ENCODE data around the gene CD79A.
"Not testable (repeated sequence)": the region's sequence is repeated elsewhere in the genome, so short reads cannot be mapped to it uniquely, and the experiment has no call there.

The CD79A gene

DNA sequence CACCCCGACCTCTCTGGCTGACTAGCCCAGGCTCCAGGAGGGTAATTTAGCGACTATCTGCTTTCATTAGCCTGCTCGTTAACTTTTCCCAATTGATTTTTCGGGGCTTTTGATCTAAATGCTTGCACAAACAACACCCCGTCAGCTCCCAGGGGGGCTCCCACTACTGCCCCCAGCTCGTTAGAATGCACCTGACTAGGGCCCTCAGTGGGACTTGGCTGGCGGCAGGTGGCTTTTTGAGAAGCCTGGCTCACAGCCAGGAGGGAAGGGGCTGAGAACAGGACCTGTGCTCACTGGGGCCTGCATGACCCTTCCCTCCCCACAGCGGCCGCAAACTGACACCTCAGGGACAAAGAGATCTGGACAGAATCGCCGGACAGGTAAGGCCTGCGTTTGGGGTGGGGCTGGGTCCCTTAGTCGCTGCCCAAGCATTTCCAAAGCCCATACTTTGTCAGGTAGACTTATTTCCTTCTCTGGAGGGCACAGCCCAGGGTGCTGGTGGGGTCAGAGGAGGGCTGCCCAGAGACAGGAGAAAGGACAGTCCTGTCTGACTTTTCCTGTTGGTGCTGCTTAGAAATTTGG, 7.6 kb upstream of the CD79A start:
- H3K27me3 ChIP-seq (replicated peaks; ENCODE audit: control insufficient read depth, insufficient read depth, low read length), result no peaks in the 10 kb centered on the region
- TF ChIP-seq, protein P1, sequence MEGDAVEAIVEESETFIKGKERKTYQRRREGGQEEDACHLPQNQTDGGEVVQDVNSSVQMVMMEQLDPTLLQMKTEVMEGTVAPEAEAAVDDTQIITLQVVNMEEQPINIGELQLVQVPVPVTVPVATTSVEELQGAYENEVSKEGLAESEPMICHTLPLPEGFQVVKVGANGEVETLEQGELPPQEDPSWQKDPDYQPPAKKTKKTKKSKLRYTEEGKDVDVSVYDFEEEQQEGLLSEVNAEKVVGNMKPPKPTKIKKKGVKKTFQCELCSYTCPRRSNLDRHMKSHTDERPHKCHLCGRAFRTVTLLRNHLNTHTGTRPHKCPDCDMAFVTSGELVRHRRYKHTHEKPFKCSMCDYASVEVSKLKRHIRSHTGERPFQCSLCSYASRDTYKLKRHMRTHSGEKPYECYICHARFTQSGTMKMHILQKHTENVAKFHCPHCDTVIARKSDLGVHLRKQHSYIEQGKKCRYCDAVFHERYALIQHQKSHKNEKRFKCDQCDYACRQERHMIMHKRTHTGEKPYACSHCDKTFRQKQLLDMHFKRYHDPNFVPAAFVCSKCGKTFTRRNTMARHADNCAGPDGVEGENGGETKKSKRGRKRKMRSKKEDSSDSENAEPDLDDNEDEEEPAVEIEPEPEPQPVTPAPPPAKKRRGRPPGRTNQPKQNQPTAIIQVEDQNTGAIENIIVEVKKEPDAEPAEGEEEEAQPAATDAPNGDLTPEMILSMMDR (IDR thresholded peaks at IDR 0.05; ENCODE audit: insufficient read depth, low read length, poor library complexity, severe bottlenecking), result no peak
- no peak overlapping the region for H3K4me3 ChIP-seq (replicated peaks; ENCODE audit: low read depth, low read length)
- DNase-seq (ENCODE audit: extremely low read depth, insufficient read length), result no peak
- H3K36me3 ChIP-seq (ENCODE audit: control insufficient read depth, insufficient read depth, low read length), result peaks cover 45% of the 10 kb centered on the region

DNA sequence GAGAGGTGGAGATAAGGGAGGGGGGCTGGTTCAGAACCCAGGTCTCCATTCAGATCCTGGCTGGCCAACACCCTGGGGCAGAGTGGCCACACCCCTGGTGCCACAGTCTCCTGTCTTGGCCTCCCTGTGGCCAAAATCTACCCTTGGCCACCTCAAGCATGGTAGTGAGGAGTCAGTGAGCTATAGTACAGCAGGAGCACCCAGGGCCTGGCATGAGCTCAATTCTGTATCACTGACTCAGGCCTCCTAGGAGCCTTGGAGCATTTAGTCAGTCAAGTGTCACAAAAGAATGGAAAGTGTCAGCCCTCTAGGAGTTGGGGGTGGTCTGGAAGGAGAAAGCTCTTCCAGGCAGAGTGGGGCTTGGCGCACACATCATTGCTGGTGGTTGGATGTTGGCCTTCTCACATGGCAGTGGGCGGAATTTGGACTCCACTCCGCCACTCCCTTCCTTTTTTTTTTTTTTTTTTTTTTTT, 6.6 kb upstream of the CD79A start:
- H3K4me3 ChIP-seq (replicated peaks; ENCODE audit: low read depth, low read length), result no peak overlapping the region

DNA sequence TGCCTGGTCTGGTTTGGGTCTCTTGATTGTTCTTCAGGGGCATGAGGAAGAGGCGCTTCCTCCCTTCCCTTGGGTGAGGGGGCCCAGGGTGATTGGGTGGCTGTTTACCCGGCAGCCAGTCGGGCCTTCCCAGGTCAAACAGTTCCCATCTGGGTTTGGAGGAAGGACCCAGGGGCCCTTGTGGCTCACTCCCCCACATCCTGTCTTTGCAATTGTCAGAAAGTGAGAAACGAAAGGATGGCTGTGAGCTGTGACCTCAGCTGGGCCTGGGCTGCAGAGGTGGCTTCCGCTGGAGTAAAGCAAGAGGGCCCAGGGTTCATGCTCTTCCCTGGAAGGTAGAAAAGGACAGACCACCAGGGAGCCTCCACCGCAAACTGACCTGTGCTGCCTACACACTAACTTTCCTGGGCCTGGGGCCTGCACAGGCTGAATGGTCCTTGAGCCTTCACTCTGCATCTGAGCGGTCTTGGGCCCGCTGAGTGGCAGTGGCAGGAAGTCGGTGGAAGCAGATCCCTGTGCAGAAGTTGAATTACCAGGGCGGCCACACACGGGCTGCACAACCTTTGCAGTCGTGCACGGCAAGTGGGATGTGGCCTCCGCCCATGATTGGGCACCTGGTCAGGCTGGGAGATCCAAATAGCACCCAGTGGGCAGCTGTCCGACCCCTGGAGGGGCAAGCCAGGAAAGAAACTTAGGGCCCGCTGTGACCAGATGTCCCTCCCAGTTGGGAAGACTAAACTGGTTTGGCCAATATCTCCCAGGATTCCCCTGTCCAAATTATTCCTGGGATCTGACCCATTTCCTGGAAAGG, 5.3 kb upstream of the CD79A start:
- Histone ChIP-seq H3K4me3 (replicated peaks; ENCODE audit: low read depth, low read length) (no peak overlapping the region), H3K36me3 (ENCODE audit: control insufficient read depth, insufficient read depth, low read length) (peaks cover 32% of the 10 kb centered on the region), H3K27me3 (replicated peaks; ENCODE audit: control insufficient read depth, insufficient read depth, low read length) (no peaks in the 10 kb centered on the region)
- peak; percentile 81 for DNase-seq (ENCODE audit: extremely low read depth, insufficient read length)
- TF ChIP-seq, protein P1 (IDR thresholded peaks at IDR 0.05; ENCODE audit: insufficient read depth, low read length, poor library complexity, severe bottlenecking), result no peak

More for the DNA sequence above, 6.6 kb upstream of the CD79A start:
- TF ChIP-seq, protein P1 (IDR thresholded peaks at IDR 0.05; ENCODE audit: insufficient read depth, low read length, poor library complexity, severe bottlenecking), result no peak
- no peak for DNase-seq (ENCODE audit: extremely low read depth, insufficient read length)
- Histone ChIP-seq H3K27me3 (replicated peaks; ENCODE audit: control insufficient read depth, insufficient read depth, low read length) (no peaks in the 10 kb centered on the region), H3K36me3 (ENCODE audit: control insufficient read depth, insufficient read depth, low read length) (peaks cover 39% of the 10 kb centered on the region)

DNA sequence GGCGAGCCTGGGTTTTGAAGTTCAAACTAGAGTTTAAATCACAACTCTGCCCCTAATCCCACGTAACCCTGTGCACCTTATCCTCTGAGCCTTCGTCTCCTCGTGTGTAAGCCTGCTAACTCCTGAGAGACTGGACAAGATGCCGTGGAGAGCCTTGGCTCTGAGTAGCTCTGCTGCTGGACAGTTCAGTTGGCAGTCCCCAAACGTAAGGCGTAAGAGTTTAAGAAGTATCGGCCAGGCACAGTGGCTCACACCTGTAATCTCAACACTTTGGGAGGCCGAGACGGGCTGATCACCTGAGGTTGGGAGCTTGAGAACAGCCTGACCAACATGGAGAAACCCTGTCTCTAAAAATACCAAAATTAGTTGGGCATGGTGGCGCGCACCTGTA, 4.7 kb upstream of the CD79A start:
- H3K4me3 ChIP-seq (replicated peaks; ENCODE audit: low read depth, low read length), result no peak overlapping the region
- no peaks in the 10 kb centered on the region for H3K27me3 ChIP-seq (replicated peaks; ENCODE audit: control insufficient read depth, insufficient read depth, low read length)
- DNase-seq (ENCODE audit: extremely low read depth, insufficient read length), result no peak
- peaks cover 29% of the 10 kb centered on the region for H3K36me3 ChIP-seq (ENCODE audit: control insufficient read depth, insufficient read depth, low read length)
- TF ChIP-seq, protein P1 (IDR thresholded peaks at IDR 0.05; ENCODE audit: insufficient read depth, low read length, poor library complexity, severe bottlenecking), result no peak

DNA sequence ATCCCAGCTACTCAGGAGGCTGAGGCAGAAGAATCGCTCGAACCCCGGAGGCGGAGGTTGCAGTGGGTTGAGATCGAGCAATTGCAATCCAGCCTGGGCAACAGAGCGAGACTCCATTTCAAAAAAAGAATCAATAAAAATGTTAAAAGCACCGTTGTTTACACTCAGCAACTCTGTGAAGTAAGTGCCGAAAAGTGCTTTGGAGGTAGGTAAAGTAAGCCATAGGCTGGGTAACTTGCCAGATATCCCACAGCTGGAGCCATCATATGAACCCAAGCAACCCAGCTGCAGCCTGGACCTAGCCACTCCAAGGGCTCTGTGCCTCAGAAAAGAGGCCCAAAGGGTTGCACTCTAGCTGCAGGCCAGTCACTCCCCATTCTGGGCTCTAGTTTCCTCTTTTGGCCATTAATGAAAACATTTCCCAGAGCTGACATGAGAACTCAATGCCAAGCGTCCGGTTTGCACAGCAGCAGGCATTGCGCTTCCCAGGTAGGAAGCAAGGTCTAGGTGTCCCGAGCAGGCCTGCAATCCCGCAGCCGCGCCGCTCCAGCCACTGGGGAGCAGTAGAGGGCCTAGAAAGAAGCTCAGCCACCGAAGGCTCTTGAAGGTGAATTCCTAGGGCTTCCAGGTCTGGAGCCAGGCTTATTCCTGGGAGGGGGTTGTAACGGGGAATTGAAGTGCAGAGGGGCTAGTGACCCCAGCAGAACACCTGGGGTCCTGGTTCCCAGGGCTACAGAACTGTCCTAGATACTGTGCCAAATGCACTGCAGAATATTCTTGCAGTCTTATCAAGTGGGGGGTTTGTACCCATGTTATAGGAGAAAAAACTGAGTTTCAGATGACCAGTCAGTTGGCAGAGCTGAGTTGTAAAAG, 4.1 kb upstream of the CD79A start:
- Histone ChIP-seq H3K27me3 (replicated peaks; ENCODE audit: control insufficient read depth, insufficient read depth, low read length) (no peaks in the 10 kb centered on the region), H3K36me3 (ENCODE audit: control insufficient read depth, insufficient read depth, low read length) (peaks cover 27% of the 10 kb centered on the region), H3K4me3 (replicated peaks; ENCODE audit: low read depth, low read length) (no peak overlapping the region)
- TF ChIP-seq, protein P1 (IDR thresholded peaks at IDR 0.05; ENCODE audit: insufficient read depth, low read length, poor library complexity, severe bottlenecking), result peak; percentile 89
- peak; percentile 80 for DNase-seq (ENCODE audit: extremely low read depth, insufficient read length)

DNA sequence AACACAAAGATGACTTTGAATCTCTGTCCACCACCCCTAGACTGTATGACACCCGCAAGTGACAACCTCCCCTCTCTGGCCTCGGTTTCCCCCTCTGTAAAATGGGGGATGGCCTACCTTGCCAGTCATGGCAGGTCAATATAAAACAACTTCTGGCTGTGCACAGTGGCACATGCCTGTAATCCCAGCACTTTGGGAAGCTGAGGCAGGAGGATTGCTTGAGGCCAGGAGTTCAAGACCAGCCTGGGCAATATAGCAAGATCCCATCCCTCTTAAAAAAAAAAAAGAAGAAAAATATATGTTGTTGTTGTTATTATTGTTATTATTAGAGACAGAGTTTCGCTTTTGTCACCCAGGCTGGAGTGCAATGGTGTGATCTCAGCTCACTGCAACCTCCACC, 1.1 kb upstream of the CD79A start:
- H3K36me3 ChIP-seq (ENCODE audit: control insufficient read depth, insufficient read depth, low read length), result peaks cover 15% of the 10 kb centered on the region
- not testable (repeated sequence) for DNase-seq (ENCODE audit: extremely low read depth, insufficient read length); H3K27me3 ChIP-seq (replicated peaks; ENCODE audit: control insufficient read depth, insufficient read depth, low read length); H3K4me3 ChIP-seq (replicated peaks; ENCODE audit: low read depth, low read length)

All from GM06990 (cell line).